ENCODE measurements around the gene BPHL.

GRCh38 chr6:3119040-3119723 lies 671 bp downstream of the BPHL start:
- no peak for TF ChIP-seq CTCF (IDR thresholded peaks at IDR 0.05)
- TF ChIP-seq POLR2A (IDR thresholded peaks at IDR 0.05) = no peak

All from prostate gland (tissue), 2 donors.